K562 (cell line): ENCODE results near the gene TCEA3. TPM values are rescaled to one million over a fixed set of nuclear protein-coding genes. Genes with fewer than 3 reads are reported as not detected.

Experiments used
- ATF1 ChIP-seq, 2 experiments: fragments of 450-650 bp in 1 of 2; IDR thresholded peaks; 2 replicates each; pipeline ENCODE4 v1.6.1; 2016; ENCODE audit warnings: missing compliant biosample characterization in 1 of 2, missing genetic modification characterization in 1 of 2
- ATF7 ChIP-seq: fragments of 450-650 bp; IDR thresholded peaks from 2 replicates; pipeline ENCODE4 v1.7.1; 2014; ENCODE audit warnings: mild to moderate bottlenecking, moderate library complexity
- BCLAF1 ChIP-seq, 2 experiments: fragments of 450-650 bp in 1 of 2; IDR thresholded peaks; 2 replicates each; pipeline ENCODE4 v1.6.1; 2011 to 2017; ENCODE audit warnings: low read depth in 2 of 2, antibody characterized with exemption in 1 of 2, borderline replicate concordance in 1 of 2, low read length in 1 of 2, mild to moderate bottlenecking in 1 of 2, mixed read lengths in 1 of 2; ENCODE audit not compliant: control insufficient read depth in 1 of 2
- DNMT1 ChIP-seq: fragments of 450-650 bp; IDR thresholded peaks from 2 replicates; pipeline ENCODE4 v1.6.1; 2016; ENCODE audit warnings: antibody characterized with exemption, mild to moderate bottlenecking
- FUS ChIP-seq: fragments of 200-400 bp; formaldehyde crosslinking; optimal IDR thresholded peaks from 2 replicates; pipeline ENCODE3; 2017; ENCODE audit warnings: low read depth, low read length
- GABPB2 ChIP-seq: fragments of 250-450 bp; sonication (Bioruptor Pico); conservative IDR thresholded peaks from 2 replicates; pipeline ENCODE4 v1.5.1; 2021; ENCODE audit warnings: mild to moderate bottlenecking
- GTF2E2 ChIP-seq: fragments of 200-800 bp; sonication (Bioruptor generic); IDR thresholded peaks from 2 replicates; pipeline ENCODE4 v1.6.1; 2016; ENCODE audit warnings: missing genetic modification characterization, missing compliant biosample characterization
- HDAC2 ChIP-seq: fragments of 450-650 bp; IDR thresholded peaks from 2 replicates; pipeline ENCODE4 v1.6.1; 2016; ENCODE audit warnings: mild to moderate bottlenecking
- L3MBTL2 ChIP-seq: fragments of 450-650 bp; IDR thresholded peaks from 2 replicates; pipeline ENCODE4 v1.6.1; 2016; ENCODE audit warnings: mild to moderate bottlenecking, moderate library complexity
- MNT ChIP-seq, 2 experiments: fragments of 450-650 bp; conservative IDR thresholded peaks; 2 replicates each; pipeline ENCODE4 v1.6.1; 2017; ENCODE audit warnings: mild to moderate bottlenecking in 2 of 2, moderate library complexity in 2 of 2
- MTA1 ChIP-seq: fragments of 450-650 bp; IDR thresholded peaks from 2 replicates; pipeline ENCODE4 v1.6.1; 2017; ENCODE audit warnings: borderline replicate concordance
- NKRF ChIP-seq: fragments of 450-650 bp; IDR thresholded peaks from 2 replicates; pipeline ENCODE4 v1.6.1; 2016; ENCODE audit warnings: borderline replicate concordance
- PHF8 ChIP-seq: fragments of 200-600 bp; sonication (generic); IDR thresholded peaks from 2 replicates; pipeline ENCODE4 v1.6.1; 2012; ENCODE audit warnings: mixed run types, mild to moderate bottlenecking, inconsistent platforms, low read length, moderate library complexity, borderline replicate concordance
- POLR2G ChIP-seq: fragments of 200-400 bp; formaldehyde crosslinking; IDR thresholded peaks from 2 replicates; pipeline ENCODE4 v1.6.1; 2017; ENCODE audit warnings: low read depth, mild to moderate bottlenecking, antibody characterized with exemption, low read length, moderate library complexity
- SIN3A ChIP-seq, 2 experiments: fragments of 150-350 bp in 1 of 2; IDR thresholded peaks; 2 replicates each; pipeline ENCODE4 v1.6.1; 2011 to 2016; ENCODE audit warnings: borderline replicate concordance in 2 of 2, low read depth in 2 of 2, low read length in 2 of 2, mild to moderate bottlenecking in 2 of 2, moderate library complexity in 2 of 2; ENCODE audit not compliant: control insufficient read depth in 1 of 2
- TAF1 ChIP-seq: IDR thresholded peaks from 2 replicates; pipeline ENCODE4 v1.6.1; 2011; ENCODE audit warnings: mild to moderate bottlenecking, low read length, moderate library complexity; ENCODE audit not compliant: insufficient read depth, control insufficient read depth, severe bottlenecking; ENCODE audit errors: extremely low read depth
- ZNF311 ChIP-seq: fragments of 250-450 bp; sonication (Bioruptor Pico); IDR thresholded peaks from 2 replicates; pipeline ENCODE4 v1.4.0; 2020; ENCODE audit warnings: mild to moderate bottlenecking, moderate library complexity
- polyA plus RNA-seq, 8 experiments: library from polyadenylated mRNA; depleted of rRNA in 4 of 8; stranded (reverse) in 5 of 8; unstranded in 3 of 8; fragments of >200 nt; fragmentation: Nextera tagmentation in 2 of 8; fragmentation: Illumina TruSeq in 1 of 8; extraction: Ambion mirVana in 2 of 8; extraction: Trizol in 1 of 8; gene quantifications; 2 replicates each; pipeline versions ENCODE4 v1.2.1 to v1.2.3, GENCODE V29; 2011 to 2014; ENCODE audit warnings: inconsistent platforms in 1 of 8, missing spikeins in 1 of 8
- total RNA-seq, 7 experiments: library from RNA; depleted of rRNA in 6 of 7; stranded (reverse); fragments of >200 nt in 6 of 7; fragmentation: Illumina TruSeq in 2 of 7; extraction: Trizol in 2 of 7; gene quantifications; 2 replicates each; pipeline versions ENCODE4 v1.2.1 to v1.2.3, GENCODE V29; 2011 to 2021; ENCODE audit warnings: low replicate concordance in 1 of 7

Gene TCEA3
- total and polyA plus RNA-seq, 9 of the 15 experiments (the other 6 are each of a cell fraction or from before 2014, with no cell fraction given): 0.03 to 0.55 (median 0.36) TPM

GRCh38 chr1:23367791-23368561 lies 56.6 kb downstream of the TCEA3 start (continued):
- peak in 1 of 2 experiments; percentile 70; a peak in 1 of 4 replicates for TF ChIP-seq SIN3A (IDR thresholded peaks at IDR 0.05; ENCODE audit: borderline replicate concordance in 2 of 2, control insufficient read depth in 1 of 2, low read depth in 2 of 2, low read length in 2 of 2)
- peak; percentile 71 for TF ChIP-seq PHF8
- TF ChIP-seq DNMT1: no peak
- no peak for TF ChIP-seq ZNF311 (CRISPR knock-in tag)
- TF ChIP-seq FUS: no peak
- TF ChIP-seq TAF1: peak; percentile 68
- no peak; the same call in none of the 2 replicates for TF ChIP-seq L3MBTL2
- TF ChIP-seq ATF1 (CRISPR knock-in tag; IDR thresholded peaks at IDR 0.05): no peak
- TF ChIP-seq ATF1 (tag; IDR thresholded peaks at IDR 0.05): no peak
- TF ChIP-seq MNT (conservative IDR thresholded peaks at IDR 0.05): peak in 1 of 2 experiments; percentile 11; a peak in 3 of 4 replicates
- no peak for TF ChIP-seq BCLAF1 (IDR thresholded peaks at IDR 0.05; ENCODE audit: borderline replicate concordance in 1 of 2, control insufficient read depth in 1 of 2, low read depth in 2 of 2, low read length in 1 of 2)
- peak; percentile 54 for TF ChIP-seq ATF7
- peak; percentile 92 for TF ChIP-seq POLR2G
- peak; percentile 61; the same call in 1 of the 2 replicates for TF ChIP-seq MTA1
- 0 out of 2 replicates have a peak, but pooled peaks have one; percentile 4 for TF ChIP-seq GTF2E2 (tag)
- TF ChIP-seq GABPB2 (CRISPR knock-in tag): no peak
- peak; percentile 66; the same call in 1 of the 2 replicates for TF ChIP-seq NKRF
- peak; percentile 77 for TF ChIP-seq HDAC2
